ENCODE data around the gene SORCS2. TPM values are rescaled to one million over a fixed set of nuclear protein-coding genes. Genes with fewer than 3 reads are reported as not detected.

The SORCS2 gene
- total and polyA plus RNA-seq, 2 of the 8 experiments (the other 6 are each of a cell fraction or from before 2014, with no cell fraction given): 0.36 to 1.8 TPM

GRCh38 chr4:7710126-7710525 is 517.8 kb downstream of the SORCS2 start:
- H2BK20ac ChIP-seq (ENCODE audit: low read length): no peak overlapping the region
- H3K27me3 ChIP-seq (replicated peaks in 1 of 4; ENCODE audit: control insufficient read depth in 3 of 4, extremely low read depth in 1 of 4, insufficient read depth in 3 of 4, low read length in 3 of 4): no peaks in the 10 kb centered on the region
- H2BK12ac ChIP-seq (ENCODE audit: low read depth, low read length): no peak overlapping the region
- H2BK5ac ChIP-seq (ENCODE audit: low read depth, low read length): no peak overlapping the region
- H3K4me1 ChIP-seq (replicated peaks in 1 of 4; ENCODE audit: control insufficient read depth in 3 of 4, insufficient read depth in 4 of 4, low read length in 3 of 4): peaks cover 0 to 3% (median 0%) of the 10 kb centered on the region in 4 experiments; a peak in 3 of 7 replicates
- no peak overlapping the region for H4K91ac ChIP-seq (replicated peaks; ENCODE audit: insufficient read length, low read length)
- H4K5ac ChIP-seq (ENCODE audit: insufficient read length, low read depth, low read length): no peak overlapping the region
- no peak overlapping the region for H3K4me3 ChIP-seq (ENCODE audit: extremely low read depth in 1 of 4, insufficient read depth in 2 of 4, low read depth in 3 of 4, low read length in 4 of 4)
- H2AFZ ChIP-seq (ENCODE audit: low read length): no peak overlapping the region
- no peak overlapping the region for H2AK5ac ChIP-seq (ENCODE audit: low read depth, low read length)
- no peak overlapping the region for H3K4ac ChIP-seq (replicated peaks; ENCODE audit: insufficient read length, low read depth, low read length)
- H3K27ac ChIP-seq (ENCODE audit: low read depth, low read length): no peak overlapping the region
- H3K23ac ChIP-seq (ENCODE audit: insufficient read length): no peak overlapping the region
- H3K79me1 ChIP-seq (ENCODE audit: low read depth, low read length): no peaks in the 10 kb centered on the region
- H3K36me3 ChIP-seq (ENCODE audit: control insufficient read depth in 2 of 4, insufficient read depth in 4 of 4, low read length in 3 of 4): no peaks in the 10 kb centered on the region
- H3K9me3 ChIP-seq (ENCODE audit: insufficient read depth in 2 of 2, low read depth in 1 of 2, low read length in 1 of 2): no peaks in the 10 kb centered on the region; a peak in 1 of 4 replicates
- DNase-seq (ENCODE audit: low read depth in 1 of 2, low spot score in 2 of 2) (no peak), FAIRE-seq (no peak)
- no peak overlapping the region for H3K4me2 ChIP-seq (ENCODE audit: insufficient read depth in 1 of 2, low read depth in 2 of 2, low read length in 2 of 2)
- no peak overlapping the region for H2BK120ac ChIP-seq (replicated peaks; ENCODE audit: low read depth, low read length)
- ChIA-PET CTCF (ENCODE audit: partially characterized antibody) (interaction anchor here (1.0 to 1.5 kb wide), 5 partner anchors 9 to 467 kb away, joined by 3 to 7 read pairs (median 4); no protein-coding TSS in a partner anchor), POLR2A (ENCODE audit: partially characterized antibody) (no interaction called here)
- no peak overlapping the region for H3K56ac ChIP-seq (replicated peaks; ENCODE audit: insufficient read length, low read depth, low read length)
- H3K18ac ChIP-seq (ENCODE audit: extremely low read depth, low read length): no peak overlapping the region
- no peak overlapping the region for H3K9ac ChIP-seq (replicated peaks in 1 of 4; ENCODE audit: extremely low read depth in 1 of 4, low read depth in 3 of 4, low read length in 3 of 4)
- no peak overlapping the region for H3K14ac ChIP-seq (ENCODE audit: insufficient read length)
- no peaks in the 10 kb centered on the region; the same call in 1 of the 2 replicates for H3K23me2 ChIP-seq (ENCODE audit: low read depth, low read length)
- H3K79me2 ChIP-seq (ENCODE audit: control insufficient read depth in 1 of 2, insufficient read depth in 2 of 2, low read length in 2 of 2): no peaks in the 10 kb centered on the region
- H4K8ac ChIP-seq (ENCODE audit: extremely low read depth, insufficient read depth, low read length): no peak overlapping the region
- H2BK15ac ChIP-seq (ENCODE audit: low read length): no peak overlapping the region
- no peaks in the 10 kb centered on the region for H4K20me1 ChIP-seq (replicated peaks in 1 of 2; ENCODE audit: control insufficient read depth in 1 of 2, insufficient read depth in 2 of 2, low read length in 2 of 2)
- 92% methylated on average over 11 of the region's 11 CpGs; no CpG with 5 or more reads in 1 of the 2 experiments for WGBS, 2 experiments (ENCODE audit: extremely low coverage in 1 of 2, insufficient coverage in 1 of 2, insufficient read length in 1 of 2, insufficient replicate concordance in 2 of 2, low coverage in 1 of 2, low lambda C conversion rate in 2 of 2, missing lambda C conversion rate in 1 of 2)
- TF ChIP-seq HDAC6 (IDR thresholded peaks at IDR 0.05; ENCODE audit: low read depth, low read length): no peak
- TF ChIP-seq JUND (IDR thresholded peaks at IDR 0.05; ENCODE audit: low read length): no peak
- no peak for TF ChIP-seq TEAD4 (IDR thresholded peaks at IDR 0.05; ENCODE audit: low read depth, low read length)
- no peak for TF ChIP-seq TAF7 (optimal IDR thresholded peaks at IDR 0.05; ENCODE audit: borderline replicate concordance, low read depth, low read length)
